Measurements from ENCODE around the gene KAT8. TPM values are rescaled to one million over a fixed set of nuclear protein-coding genes. Genes with fewer than 3 reads are reported as not detected.

KAT8 gene
- total RNA-seq (10 to 100 TPM; 51.6 to 61.1 TPM), polyA plus RNA-seq (10 to 100 TPM; 24.3 to 65.7 TPM)
- long read RNA-seq, donor 1, partial matches to known transcripts = 4 of 10 reads
- long read RNA-seq, donor 1, other reads (novel, unspliced or antisense) = 2 of 10 reads
- long read RNA-seq, donor 2, transcript KAT8-201 (11 exons, 1,525 nt) = major isoform, 10 of 16 reads
- long read RNA-seq, donor 2, partial matches to known transcripts = 1 of 16 reads
- long read RNA-seq, donor 2, other reads (novel, unspliced or antisense) = 5 of 16 reads

DNA sequence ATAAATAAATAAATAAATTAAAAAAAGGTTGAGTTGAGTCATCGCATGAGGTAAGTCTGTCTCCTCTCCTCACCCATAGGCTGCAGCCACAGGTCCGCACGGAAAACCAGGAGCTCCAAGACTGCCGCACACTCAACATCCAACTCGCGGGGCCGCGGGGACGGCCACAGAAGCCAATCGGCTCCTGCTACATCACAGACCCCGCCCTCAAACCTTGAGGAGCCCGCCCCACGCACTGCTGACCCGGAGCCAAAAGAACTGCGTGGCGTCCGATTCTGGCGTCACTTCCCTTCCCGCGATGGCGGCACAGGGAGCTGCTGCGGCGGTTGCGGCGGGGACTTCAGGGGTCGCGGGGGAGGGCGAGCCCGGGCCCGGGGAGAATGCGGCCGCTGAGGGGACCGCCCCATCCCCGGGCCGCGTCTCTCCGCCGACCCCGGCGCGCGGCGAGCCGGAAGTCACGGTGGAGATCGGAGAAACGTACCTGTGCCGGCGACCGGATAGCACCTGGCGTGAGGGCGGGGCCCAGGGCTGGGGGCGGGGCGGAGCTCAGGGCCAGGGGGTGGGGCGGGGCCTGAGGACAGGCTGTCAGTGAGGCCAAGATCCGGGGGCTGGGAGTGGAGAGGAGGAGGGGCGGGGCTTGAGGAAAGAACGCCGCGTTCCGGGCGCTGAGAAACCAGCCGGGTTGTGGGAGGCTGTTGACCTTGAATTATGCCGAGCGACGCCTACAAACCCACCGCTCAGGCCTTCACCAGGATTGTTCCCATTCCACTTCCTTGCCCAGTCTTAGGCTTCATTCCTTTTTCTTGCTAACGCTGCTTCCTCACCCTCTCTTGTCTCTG, at the start of gene KAT8:
KAT8 (plus strand) TSS at position 281 of the 839 bp plus-strand sequence; CDS start at position 299, 18 bp downstream.
- Histone ChIP-seq H3K9me3 (ENCODE audit: control insufficient read depth, low read length) (no peaks in the 10 kb centered on the region), H3K27me3 (ENCODE audit: control insufficient read depth in 1 of 2, insufficient read depth in 2 of 2, low read length in 1 of 2) (no peaks in the 10 kb centered on the region), H3K27ac (ENCODE audit: low read depth in 1 of 2, low read length in 2 of 2) (peak within 1 kb of the TSS; percentile 84 to 94), H3K4me3 (ENCODE audit: low read length in 2 of 2) (peak within 1 kb of the TSS; percentile 63 to 94), H3K4me1 (ENCODE audit: control insufficient read depth in 1 of 2, insufficient read depth in 2 of 2, low read length in 2 of 2) (peaks cover 0 to 4% of the 10 kb centered on the region in 2 donors), H3K36me3 (ENCODE audit: control insufficient read depth in 1 of 2, insufficient read depth in 2 of 2, low read length in 1 of 2) (peaks cover 1 to 5% of the 10 kb centered on the region in 2 donors)
- WGBS, 2 donors = 1% methylated on average over 42 to 68 of the region's 68 CpGs
- DNase-seq (peak; percentile 99), ATAC-seq (ENCODE audit: low FRiP score) (peak; percentile 97)
- intact Hi-C loops (cut with DNase I) = loop anchor here in 1 of 2 donors (1.0 kb wide), 1 partner anchor 43 kb away; the partner anchor contains the start of genes ZNF646 and ZNF668

DNA sequence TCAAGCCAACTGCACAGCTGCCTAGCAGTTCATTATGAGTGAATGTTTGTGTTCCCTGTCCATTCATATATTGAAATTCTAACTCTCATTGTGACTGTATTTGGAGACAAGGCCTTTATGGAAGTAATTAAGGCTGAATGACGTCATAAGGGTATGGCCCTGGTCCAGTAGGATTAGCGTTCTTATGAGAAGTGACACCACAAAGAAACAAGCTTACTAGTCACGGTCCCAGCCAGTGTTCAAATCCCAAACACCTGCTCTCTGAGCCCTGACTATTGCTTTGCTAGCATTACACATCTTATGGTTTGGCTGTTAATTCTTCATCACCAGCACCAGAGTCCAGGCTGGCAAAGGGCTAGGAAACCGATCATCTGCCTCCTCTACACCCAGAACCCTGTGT, 45.6 kb upstream of the KAT8 start:
- H3K4me3 ChIP-seq (ENCODE audit: low read length in 2 of 2) = no peak overlapping the region
- H3K4me1 ChIP-seq (ENCODE audit: control insufficient read depth in 1 of 2, insufficient read depth in 2 of 2, low read length in 2 of 2) = peaks cover 0 to 3% of the 10 kb centered on the region in 2 donors
- WGBS, 2 donors = 31 to 37% methylated on average over 4 of the region's 4 CpGs
- no peak for ATAC-seq (ENCODE audit: low FRiP score)
- no peaks in the 10 kb centered on the region for H3K9me3 ChIP-seq (ENCODE audit: control insufficient read depth, low read length)
- DNase-seq = no peak
- intact Hi-C loops (cut with DNase I) = loop anchor here (2.0 to 10.0 kb wide), 6 partner anchors 37 to 390 kb away; partner anchors contain the start of genes HSD3B7 (in 1 of the 2), SETD1A (in 1 of the 2) and STX4 (in 1 of the 2)
- H3K36me3 ChIP-seq (ENCODE audit: control insufficient read depth in 1 of 2, insufficient read depth in 2 of 2, low read length in 1 of 2) = no peaks in the 10 kb centered on the region
- H3K27me3 ChIP-seq (ENCODE audit: control insufficient read depth in 1 of 2, insufficient read depth in 2 of 2, low read length in 1 of 2) = no peaks in the 10 kb centered on the region
- no peak overlapping the region for H3K27ac ChIP-seq (ENCODE audit: low read depth in 1 of 2, low read length in 2 of 2)

DNA sequence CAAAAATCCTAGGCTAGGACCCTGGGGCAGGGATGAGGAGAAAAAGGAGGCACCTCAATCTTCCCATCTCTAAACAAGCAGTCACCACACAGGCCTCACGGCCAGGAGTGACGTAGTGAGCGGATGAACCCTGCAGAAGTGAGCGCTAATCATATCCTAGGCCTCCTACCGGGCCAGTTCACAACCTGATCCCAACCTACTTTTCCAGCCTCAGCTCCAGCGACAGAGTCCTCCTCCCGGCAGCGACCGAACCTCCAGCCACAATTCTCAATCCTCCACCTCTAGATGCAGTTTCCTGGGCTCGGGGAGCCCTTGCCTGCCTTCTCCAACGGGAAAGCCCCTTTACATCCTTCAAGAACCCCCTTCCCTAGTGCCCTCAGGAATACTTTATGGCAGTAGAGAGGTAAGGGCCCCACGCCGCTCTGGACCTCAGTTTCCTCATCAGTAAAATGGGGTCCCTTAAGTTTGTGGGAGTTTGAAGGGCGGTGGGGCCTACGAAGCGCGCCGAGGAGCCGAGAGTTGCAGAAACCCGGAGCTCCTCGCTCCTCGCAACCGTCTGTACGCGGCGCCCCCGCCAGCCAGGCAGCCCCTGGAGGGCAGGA, 44.8 kb upstream of the KAT8 start:
- 1% methylated on average over 27 of the region's 27 CpGs for WGBS, 2 donors
- Histone ChIP-seq H3K9me3 (ENCODE audit: control insufficient read depth, low read length) (no peaks in the 10 kb centered on the region), H3K27ac (ENCODE audit: low read depth in 1 of 2, low read length in 2 of 2) (peak overlapping the region in 1 of 2 donors; percentile 41), H3K4me1 (ENCODE audit: control insufficient read depth in 1 of 2, insufficient read depth in 2 of 2, low read length in 2 of 2) (peaks cover 0 to 3% of the 10 kb centered on the region in 2 donors), H3K4me3 (ENCODE audit: low read length in 2 of 2) (peak overlapping the region; percentile 84 to 97), H3K36me3 (ENCODE audit: control insufficient read depth in 1 of 2, insufficient read depth in 2 of 2, low read length in 1 of 2) (no peaks in the 10 kb centered on the region), H3K27me3 (ENCODE audit: control insufficient read depth in 1 of 2, insufficient read depth in 2 of 2, low read length in 1 of 2) (no peaks in the 10 kb centered on the region)
- intact Hi-C loops (cut with DNase I) = loop anchor here (2.0 to 10.0 kb wide), 6 partner anchors 38 to 390 kb away; partner anchors contain the start of genes HSD3B7 (in 1 of the 2), SETD1A (in 1 of the 2) and STX4 (in 1 of the 2)
- no peak for ATAC-seq (ENCODE audit: low FRiP score)
- no peak for DNase-seq

DNA sequence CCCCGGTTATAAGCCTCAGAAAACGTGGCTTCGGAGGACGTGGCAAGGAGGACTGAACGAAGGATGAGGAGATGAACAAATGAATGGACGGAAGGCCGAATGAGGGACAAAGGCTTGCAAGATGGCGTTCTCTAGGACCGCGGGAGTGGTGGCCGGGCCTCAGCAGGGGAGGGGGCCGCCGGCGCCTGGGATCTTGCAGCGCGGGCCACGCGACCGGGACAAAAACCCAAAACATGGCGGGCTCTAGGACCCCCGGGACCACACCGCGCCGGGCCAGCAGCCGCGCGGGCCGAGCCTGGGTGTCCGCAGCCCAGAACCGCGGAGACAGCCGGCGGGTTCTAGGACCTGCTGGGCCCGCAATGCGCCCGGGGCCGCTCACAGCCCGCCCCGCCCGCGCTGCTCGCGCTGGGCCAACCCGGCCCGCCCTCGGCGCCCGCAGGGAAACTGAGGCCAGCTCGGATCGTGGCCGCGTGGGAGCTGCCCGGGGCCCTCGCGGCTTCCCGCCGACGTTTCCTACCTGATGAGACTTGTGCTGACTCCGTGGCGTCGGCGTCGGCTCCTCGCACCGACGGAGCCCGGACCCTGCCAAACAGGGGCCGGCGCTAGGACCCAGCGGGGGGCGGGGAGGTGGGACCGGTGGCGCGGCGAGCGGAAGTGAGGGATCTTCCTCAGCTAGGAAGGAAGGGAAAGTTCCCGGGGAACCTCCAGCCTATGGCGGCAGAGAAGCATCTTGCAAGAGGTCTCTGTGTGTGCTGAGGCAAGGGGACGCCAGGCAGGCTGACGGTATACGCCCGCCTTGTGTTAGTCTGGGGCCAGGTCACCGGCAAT, 44.1 kb upstream of the KAT8 start:
- Histone ChIP-seq H3K27ac (ENCODE audit: low read depth in 1 of 2, low read length in 2 of 2) (peak overlapping the region in 1 of 2 donors; percentile 97), H3K4me3 (ENCODE audit: low read length in 2 of 2) (peak overlapping the region; percentile 84 to 97), H3K36me3 (ENCODE audit: control insufficient read depth in 1 of 2, insufficient read depth in 2 of 2, low read length in 1 of 2) (no peaks in the 10 kb centered on the region), H3K4me1 (ENCODE audit: control insufficient read depth in 1 of 2, insufficient read depth in 2 of 2, low read length in 2 of 2) (peaks cover 0 to 3% of the 10 kb centered on the region in 2 donors), H3K9me3 (ENCODE audit: control insufficient read depth, low read length) (no peaks in the 10 kb centered on the region), H3K27me3 (ENCODE audit: control insufficient read depth in 1 of 2, insufficient read depth in 2 of 2, low read length in 1 of 2) (no peaks in the 10 kb centered on the region)
- intact Hi-C loops (cut with DNase I) = loop anchor here (2.0 to 10.0 kb wide), 6 partner anchors 39 to 389 kb away; partner anchors contain the start of genes HSD3B7 (in 1 of the 2), SETD1A (in 1 of the 2) and STX4 (in 1 of the 2)
- ATAC-seq (ENCODE audit: low FRiP score) (peak; percentile 94), DNase-seq (peak; percentile 96 to 97)
- WGBS, 2 donors = 0% methylated on average over 75 to 83 of the region's 83 CpGs

DNA sequence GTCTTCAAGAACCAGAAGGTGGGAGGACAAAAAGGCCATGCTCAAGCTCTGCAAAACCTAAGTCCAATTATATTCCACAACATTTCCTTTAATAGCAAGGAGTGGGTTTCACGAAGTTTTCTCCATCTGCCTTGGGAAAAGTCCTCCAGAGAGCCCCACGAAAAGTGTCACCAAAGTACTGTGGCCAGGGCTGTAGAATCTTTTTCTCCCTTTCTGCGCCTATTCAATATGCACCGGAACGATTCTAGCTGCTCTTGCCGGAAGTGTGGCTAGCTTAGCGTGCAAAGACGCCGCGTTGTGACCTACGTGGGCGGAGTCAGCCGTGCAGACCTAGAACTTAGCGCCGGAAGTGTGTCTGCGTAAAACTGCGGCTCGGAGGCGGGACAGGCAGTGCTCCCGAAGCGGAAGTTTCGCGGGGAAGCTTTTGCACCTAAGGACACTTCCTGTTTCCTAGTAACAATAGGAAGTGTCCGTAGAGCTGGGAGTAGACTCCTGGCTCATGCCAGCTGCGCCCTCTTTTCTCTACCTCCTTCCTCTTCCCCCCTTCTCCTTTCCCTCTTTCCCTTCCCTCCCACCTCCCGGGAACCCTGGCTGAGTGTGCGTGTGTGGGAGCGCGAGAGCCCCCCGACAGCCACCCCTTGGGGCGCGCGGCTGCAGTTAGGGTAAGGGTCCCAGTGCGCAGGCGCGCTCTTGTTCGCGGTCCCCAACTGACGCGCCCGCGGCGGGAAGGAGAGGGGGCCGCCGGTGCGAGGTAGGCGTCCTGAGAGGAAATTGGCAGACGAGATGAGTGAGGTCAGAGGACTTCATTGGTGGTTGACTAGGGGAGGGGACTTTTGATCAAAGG, 43.3 kb upstream of the KAT8 start, which contains the start of the genes ZNF646 and ZNF668:
ZNF646 (plus strand) TSS at position 453 of the 844 bp plus-strand sequence. CDS start 1,903 bp downstream, outside the sequence.
ZNF668 (minus strand) TSS at position 271 of the 844 bp plus-strand sequence. CDS start 9,781 bp downstream, outside the sequence.
- H3K36me3 ChIP-seq (ENCODE audit: control insufficient read depth in 1 of 2, insufficient read depth in 2 of 2, low read length in 1 of 2) = no peaks in the 10 kb centered on the region
- H3K4me1 ChIP-seq (ENCODE audit: control insufficient read depth in 1 of 2, insufficient read depth in 2 of 2, low read length in 2 of 2) = peaks cover 0 to 3% of the 10 kb centered on the region in 2 donors
- ATAC-seq (ENCODE audit: low FRiP score) (peak; percentile 96), DNase-seq (peak; percentile 99)
- H3K9me3 ChIP-seq (ENCODE audit: control insufficient read depth, low read length) = no peaks in the 10 kb centered on the region
- peak within 1 kb of the TSS; percentile 84 to 97 for H3K4me3 ChIP-seq (ENCODE audit: low read length in 2 of 2)
- H3K27me3 ChIP-seq (ENCODE audit: control insufficient read depth in 1 of 2, insufficient read depth in 2 of 2, low read length in 1 of 2) = no peaks in the 10 kb centered on the region
- WGBS, 2 donors = 0 to 1% methylated on average over 48 of the region's 48 CpGs
- intact Hi-C loops (cut with DNase I) = loop anchor here (1.0 to 10.0 kb wide), 7 partner anchors 39 to 388 kb away; partner anchors contain the start of genes HSD3B7 (in 1 of the 2), KAT8 (in 1 of the 2), SETD1A (in 1 of the 2) and STX4 (in 1 of the 2)
- H3K27ac ChIP-seq (ENCODE audit: low read depth in 1 of 2, low read length in 2 of 2) = peak within 1 kb of the TSS; percentile 20 to 97

DNA sequence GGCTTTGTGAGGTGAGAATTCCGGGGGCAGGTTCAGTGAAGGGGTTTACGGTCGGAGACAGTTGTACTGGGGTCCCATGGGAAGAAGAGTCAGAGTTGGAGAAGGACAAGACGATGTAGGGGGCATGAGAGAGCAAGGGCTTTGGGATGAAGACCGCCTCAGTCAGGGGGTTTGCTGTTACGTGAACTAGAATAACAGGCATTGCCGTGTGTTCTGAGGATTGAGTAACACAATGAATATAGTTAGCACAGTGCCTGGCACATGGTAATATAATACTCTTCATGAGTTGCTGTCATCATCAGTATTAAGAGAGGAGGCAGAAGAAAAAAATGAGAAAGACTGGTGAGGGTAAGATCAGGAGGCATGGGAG, 42.7 kb upstream of the KAT8 start:
- DNase-seq (no peak), ATAC-seq (ENCODE audit: low FRiP score) (no peak)
- WGBS, 2 donors = 0% methylated on average over 7 of the region's 7 CpGs
- Histone ChIP-seq H3K4me1 (ENCODE audit: control insufficient read depth in 1 of 2, insufficient read depth in 2 of 2, low read length in 2 of 2) (peaks cover 0 to 3% of the 10 kb centered on the region in 2 donors), H3K27ac (ENCODE audit: low read depth in 1 of 2, low read length in 2 of 2) (peak overlapping the region in 1 of 2 donors; percentile 86), H3K36me3 (ENCODE audit: control insufficient read depth in 1 of 2, insufficient read depth in 2 of 2, low read length in 1 of 2) (no peaks in the 10 kb centered on the region), H3K4me3 (ENCODE audit: low read length in 2 of 2) (peak overlapping the region; percentile 52 to 73), H3K9me3 (ENCODE audit: control insufficient read depth, low read length) (no peaks in the 10 kb centered on the region), H3K27me3 (ENCODE audit: control insufficient read depth in 1 of 2, insufficient read depth in 2 of 2, low read length in 1 of 2) (no peaks in the 10 kb centered on the region)
- intact Hi-C loops (cut with DNase I) = loop anchor here (1.0 to 10.0 kb wide), 6 partner anchors 42 to 388 kb away; partner anchors contain the start of genes HSD3B7 (in 1 of the 2), KAT8 (in 1 of the 2), SETD1A (in 1 of the 2) and STX4 (in 1 of the 2)

DNA sequence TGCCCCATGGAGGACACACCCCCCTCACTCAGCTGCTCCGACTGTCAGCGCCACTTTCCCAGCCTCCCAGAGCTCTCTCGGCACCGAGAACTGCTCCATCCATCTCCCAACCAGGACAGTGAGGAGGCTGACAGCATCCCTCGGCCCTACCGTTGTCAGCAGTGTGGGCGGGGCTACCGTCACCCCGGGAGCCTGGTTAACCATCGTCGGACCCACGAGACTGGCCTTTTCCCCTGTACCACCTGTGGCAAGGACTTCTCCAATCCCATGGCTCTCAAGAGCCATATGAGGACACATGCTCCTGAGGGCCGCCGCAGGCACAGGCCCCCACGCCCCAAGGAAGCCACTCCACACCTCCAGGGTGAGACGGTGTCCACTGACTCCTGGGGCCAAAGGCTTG, 41.1 kb upstream of the KAT8 start:
- Histone ChIP-seq H3K4me3 (ENCODE audit: low read length in 2 of 2) (no peak overlapping the region), H3K27ac (ENCODE audit: low read depth in 1 of 2, low read length in 2 of 2) (no peak overlapping the region), H3K4me1 (ENCODE audit: control insufficient read depth in 1 of 2, insufficient read depth in 2 of 2, low read length in 2 of 2) (peaks cover 0 to 3% of the 10 kb centered on the region in 2 donors), H3K9me3 (ENCODE audit: control insufficient read depth, low read length) (no peaks in the 10 kb centered on the region), H3K27me3 (ENCODE audit: control insufficient read depth in 1 of 2, insufficient read depth in 2 of 2, low read length in 1 of 2) (no peaks in the 10 kb centered on the region), H3K36me3 (ENCODE audit: control insufficient read depth in 1 of 2, insufficient read depth in 2 of 2, low read length in 1 of 2) (peaks cover 0 to 3% of the 10 kb centered on the region in 2 donors)
- DNase-seq (no peak), ATAC-seq (ENCODE audit: low FRiP score) (no peak)
- WGBS, 2 donors = 68 to 74% methylated on average over 15 to 16 of the region's 16 CpGs
- intact Hi-C loops (cut with DNase I) = loop anchor here in 1 of 2 donors (10.0 kb wide), 2 partner anchors 92 to 122 kb away; partner anchors contain the start of genes HSD3B7 and SETD1A

All from aorta (tissue), 5 donors.